Islet precursor cell (in vitro differentiated cells): ENCODE data around the gene SPOUT1.

Source experiments
- DNase-seq: peaks from one replicate; pipeline ENCODE4 v3.0.0-alpha.2; 2018

SPOUT1 gene

DNA sequence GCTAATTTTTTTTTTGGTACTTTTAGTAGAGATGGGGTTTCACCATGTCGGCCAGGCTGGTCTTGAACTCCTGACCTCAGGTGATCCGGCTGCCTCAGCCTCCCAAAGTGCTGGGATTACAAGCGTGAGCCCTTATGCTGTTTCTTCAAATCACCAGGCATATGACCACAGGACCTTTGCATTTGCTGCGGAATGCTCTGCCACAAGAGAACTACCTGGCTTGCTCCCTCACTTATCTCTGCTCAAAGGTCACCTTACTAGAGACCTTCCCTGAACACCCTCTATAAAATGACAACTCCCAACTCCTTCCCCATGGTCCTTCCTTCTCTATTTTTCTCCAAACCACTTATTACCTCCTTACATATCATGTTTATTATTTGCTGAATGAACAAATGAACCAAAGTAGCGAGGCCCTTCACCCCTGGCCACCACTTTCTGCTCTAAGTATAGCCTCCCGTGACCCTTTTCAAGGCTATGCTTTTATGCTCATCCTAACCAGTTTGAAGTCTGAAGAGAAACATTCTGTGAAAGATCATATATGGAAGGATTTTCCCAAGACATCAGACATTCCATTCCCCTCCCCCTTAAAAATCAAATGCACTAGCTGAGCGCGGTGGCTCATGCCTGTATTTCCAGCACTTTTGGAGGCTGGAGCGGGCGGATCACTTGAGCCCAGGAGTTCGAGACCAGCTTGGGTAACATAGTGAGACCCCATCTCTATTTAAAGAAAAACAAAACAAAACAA, 59.1 kb downstream of the SPOUT1 start:
- no peak for DNase-seq
